ENCODE data around the gene GP2. TPM values are rescaled to one million over a fixed set of nuclear protein-coding genes. Genes with fewer than 3 reads are reported as not detected.

Gene GP2
- total and polyA plus RNA-seq, 2 donors (not counting 1 experiment from before 2014, with no cell fraction given), result not detected

GRCh38 chr16:20285993-20286499, 41.3 kb downstream of the GP2 start:
- ATAC-seq (ENCODE audit: low read depth) (no peak), DNase-seq (no peak)
- Mint-ChIP-seq H3K9me3 (ENCODE audit: insufficient read depth) (peaks cover 5% of the 10 kb centered on the region), H3K4me1 (no peaks in the 10 kb centered on the region), H3K4me3 (no peak overlapping the region), H3K27ac (no peak overlapping the region), H3K27me3 (peaks cover 14% of the 10 kb centered on the region)
- Histone ChIP-seq H3K27me3 (replicated peaks in 1 of 4; ENCODE audit: control extremely low read depth in 1 of 4, control insufficient read depth in 3 of 4, insufficient read depth in 4 of 4, low read length in 3 of 4) (no peaks in the 10 kb centered on the region), H3K4me3 (ENCODE audit: control extremely low read depth in 1 of 5, extremely low read depth in 1 of 5, insufficient read depth in 1 of 5, low read depth in 2 of 5, low read length in 4 of 5) (no peak overlapping the region), H3K79me2 (ENCODE audit: control insufficient read depth, insufficient read depth, low read length) (no peaks in the 10 kb centered on the region), H3K36me3 (replicated peaks in 1 of 2; ENCODE audit: control extremely low read depth in 1 of 2, control insufficient read depth in 1 of 2, extremely low read depth in 1 of 2, insufficient read depth in 2 of 2, low read length in 1 of 2) (no peaks in the 10 kb centered on the region), H3K9ac (ENCODE audit: low read length) (no peak overlapping the region), H4K20me1 (ENCODE audit: control insufficient read depth, insufficient read depth, low read length, poor library complexity, severe bottlenecking) (no peaks in the 10 kb centered on the region), H3K4me2 (replicated peaks; ENCODE audit: low read depth, low read length, poor library complexity, severe bottlenecking) (no peak overlapping the region), H2AFZ (ENCODE audit: insufficient read depth, low read depth, low read length, poor library complexity, severe bottlenecking) (no peak overlapping the region), H3K4me1 (ENCODE audit: control insufficient read depth in 2 of 2, insufficient read depth in 2 of 2, low read length in 2 of 2) (no peaks in the 10 kb centered on the region), H3K27ac (ENCODE audit: low read length in 2 of 2) (no peak overlapping the region), H3K9me3 (ENCODE audit: control extremely low read depth in 1 of 3, control insufficient read depth in 2 of 3, insufficient read depth in 1 of 3, low read length in 2 of 3) (peaks cover 0 to 3% (median 0%) of the 10 kb centered on the region in 3 donors)
- intact Hi-C loops (cut with micrococcal nuclease), result no loop called here
- CTCF ChIA-PET, result no interaction called here
- POLR2A ChIA-PET, result no interaction called here
- whole genome bisulfite sequencing (ENCODE audit: insufficient coverage), result 65% methylated on average over 4 of the region's 6 CpGs
- TF ChIP-seq CTCF (IDR thresholded peaks at IDR 0.05), result no peak
- no peak for TF ChIP-seq EZH2 (IDR thresholded peaks at IDR 0.05; ENCODE audit: borderline replicate concordance, insufficient read depth, low read depth, low read length, poor library complexity, severe bottlenecking)

GRCh38 chr16:20280259-20280658, 47.1 kb downstream of the GP2 start:
- POLR2A ChIA-PET, result no interaction called here
- Mint-ChIP-seq H3K4me3 (no peak overlapping the region), H3K4me1 (no peaks in the 10 kb centered on the region), H3K27ac (no peak overlapping the region), H3K9me3 (ENCODE audit: insufficient read depth) (peaks cover 2% of the 10 kb centered on the region), H3K27me3 (peaks cover 14% of the 10 kb centered on the region)
- DNase-seq (no peak), ATAC-seq (ENCODE audit: low read depth) (no peak)
- intact Hi-C loops (cut with micrococcal nuclease), result no loop called here
- Histone ChIP-seq H3K9ac (ENCODE audit: low read length) (no peak overlapping the region), H3K27me3 (replicated peaks in 1 of 4; ENCODE audit: control extremely low read depth in 1 of 4, control insufficient read depth in 3 of 4, insufficient read depth in 4 of 4, low read length in 3 of 4) (no peaks in the 10 kb centered on the region), H3K4me3 (ENCODE audit: control extremely low read depth in 1 of 5, extremely low read depth in 1 of 5, insufficient read depth in 1 of 5, low read depth in 2 of 5, low read length in 4 of 5) (no peak overlapping the region), H2AFZ (ENCODE audit: insufficient read depth, low read depth, low read length, poor library complexity, severe bottlenecking) (no peak overlapping the region), H3K4me1 (ENCODE audit: control insufficient read depth in 2 of 2, insufficient read depth in 2 of 2, low read length in 2 of 2) (no peaks in the 10 kb centered on the region), H3K79me2 (ENCODE audit: control insufficient read depth, insufficient read depth, low read length) (no peaks in the 10 kb centered on the region), H3K9me3 (ENCODE audit: control extremely low read depth in 1 of 3, control insufficient read depth in 2 of 3, insufficient read depth in 1 of 3, low read length in 2 of 3) (peaks cover 0 to 3% (median 0%) of the 10 kb centered on the region in 3 donors), H3K4me2 (replicated peaks; ENCODE audit: low read depth, low read length, poor library complexity, severe bottlenecking) (no peak overlapping the region), H3K27ac (ENCODE audit: low read length in 2 of 2) (no peak overlapping the region), H4K20me1 (ENCODE audit: control insufficient read depth, insufficient read depth, low read length, poor library complexity, severe bottlenecking) (no peaks in the 10 kb centered on the region), H3K36me3 (replicated peaks in 1 of 2; ENCODE audit: control extremely low read depth in 1 of 2, control insufficient read depth in 1 of 2, extremely low read depth in 1 of 2, insufficient read depth in 2 of 2, low read length in 1 of 2) (no peaks in the 10 kb centered on the region)
- CTCF ChIA-PET, result no interaction called here
- WGBS (ENCODE audit: insufficient coverage), result 83% methylated on average over 2 of the region's 3 CpGs
- no peak for TF ChIP-seq CTCF (IDR thresholded peaks at IDR 0.05)
